HCT116 (cell line): ENCODE data around the gene TSACC. TPM values are rescaled to one million over a fixed set of nuclear protein-coding genes. Genes with fewer than 3 reads are reported as not detected.

Experiments used
- ATAC-seq: fragments of 200-7000 bp; cut with Tn5 transposase; 2 replicates; pipeline ENCODE4 v1.9.1; 2020; ENCODE audit warnings: mild to moderate bottlenecking, moderate library complexity
- BruUV-seq: library from RNA; stranded (reverse); fragments of 400-500 nt; replicated peaks from 2 replicates; lab custom pipeline; 2021; lab: Mats Ljungman, UMichigan
- CTCF ChIA-PET: fragments of 300-600 bp; sonication (Branson Sonifier 250); formaldehyde crosslinking; loops from one replicate; lab custom pipeline; 2021; ENCODE audit warnings: antibody characterized with exemption; lab: Charles Lee
- POLR2A ChIA-PET: fragments of 300-600, 350-600 bp; sonication (Branson Sonifier 250); formaldehyde crosslinking; loops from one replicate; lab custom pipeline; 2021; ENCODE audit warnings: antibody characterized with exemption; lab: Charles Lee
- RAD21 ChIA-PET, 2 experiments: fragments of 300-600 bp; sonication (Branson Sonifier 250); formaldehyde crosslinking; loops; one replicate each; lab custom pipeline; 2023; ENCODE audit warnings: low total read pairs in 2 of 2; ENCODE audit not compliant: uncharacterized antibody in 2 of 2, unreplicated experiment in 2 of 2, low non-redundant PET in 1 of 2; lab: Charles Lee
- DNase-seq: peaks from one replicate; pipeline ENCODE4 v3.0.0-alpha.2; 2010; ENCODE audit warnings: low read depth, low spot score
- H2AFZ ChIP-seq: fragments of 200-600 bp; shearing (Covaris generic), sonication (generic); 2 replicates; pipeline ENCODE4 v1.6.1; 2017; ENCODE audit warnings: low read depth, mixed run types, mixed read lengths, antibody characterized with exemption, low read length; ENCODE audit not compliant: poor library complexity, severe bottlenecking
- H3K27ac ChIP-seq: 2 replicates; pipeline ENCODE4 v1.5.1; 2012; ENCODE audit warnings: low read depth, low read length
- H3K27me3 ChIP-seq: fragments of 200-600 bp; sonication (generic); 2 replicates; pipeline ENCODE4 v1.6.1; 2016; ENCODE audit warnings: mixed run types, low read length, mixed read lengths; ENCODE audit not compliant: insufficient read depth
- H3K36me3 ChIP-seq, 2 experiments: fragments of 200-500 bp in 1 of 2; fragments of 200-600 bp in 1 of 2; sonication (Bioruptor generic) in 1 of 2; sonication (generic) in 1 of 2; 2 replicates each; pipeline versions ENCODE4 v1.5.1 to v1.6.1; 2014 to 2016; ENCODE audit warnings: low read length in 2 of 2, inconsistent platforms in 1 of 2, mixed read lengths in 1 of 2, mixed run types in 1 of 2; ENCODE audit not compliant: insufficient read depth in 2 of 2, control insufficient read depth in 1 of 2
- H3K4me1 ChIP-seq, 2 experiments: fragments of 200-600 bp in 1 of 2; sonication (generic) in 1 of 2; 2 replicates each; pipeline versions ENCODE4 v1.5.1 to v1.6.1; 2012 to 2017; ENCODE audit warnings: low read length in 2 of 2, inconsistent platforms in 1 of 2, mild to moderate bottlenecking in 1 of 2, mixed read lengths in 1 of 2, mixed run types in 1 of 2, moderate library complexity in 1 of 2; ENCODE audit not compliant: insufficient read depth in 2 of 2, control insufficient read depth in 1 of 2
- H3K4me2 ChIP-seq: fragments of 200-600 bp; sonication (generic); 2 replicates; pipeline ENCODE4 v1.6.1; 2017; ENCODE audit warnings: mixed run types, low read length, mixed read lengths
- H3K4me3 ChIP-seq, 2 experiments: fragments of 200-600 bp in 1 of 2; sonication (generic) in 1 of 2; replicated peaks in 1 of 2; 2 replicates each; pipeline ENCODE4 v1.5.1; 2011 to 2016; ENCODE audit warnings: low read length in 2 of 2, control low read depth in 1 of 2, low read depth in 1 of 2, mild to moderate bottlenecking in 1 of 2, mixed read lengths in 1 of 2, mixed run types in 1 of 2
- H3K79me2 ChIP-seq: fragments of 200-600 bp; sonication (generic); 2 replicates; pipeline ENCODE4 v1.6.1; 2017; ENCODE audit warnings: mild to moderate bottlenecking, mixed run types, low read length, moderate library complexity, mixed read lengths; ENCODE audit not compliant: insufficient read depth
- H3K9ac ChIP-seq: fragments of 200-600 bp; sonication (generic); 2 replicates; pipeline ENCODE4 v1.6.1; 2016; ENCODE audit warnings: low read length, mixed read lengths
- H3K9me2 ChIP-seq: fragments of 200-600 bp; sonication (generic), shearing (Covaris generic); 2 replicates; pipeline ENCODE4 v1.6.1; 2017; ENCODE audit warnings: mixed run types, mild to moderate bottlenecking, moderate library complexity; ENCODE audit not compliant: insufficient read depth
- H3K9me3 ChIP-seq, 2 experiments: fragments of 200-500 bp in 1 of 2; fragments of 200-600 bp in 1 of 2; sonication (Bioruptor generic) in 1 of 2; sonication (generic) in 1 of 2; 2 replicates each; pipeline ENCODE4 v1.6.1; 2014 to 2017; ENCODE audit warnings: low read length in 2 of 2, mixed read lengths in 2 of 2, inconsistent platforms in 1 of 2, low read depth in 1 of 2, mild to moderate bottlenecking in 1 of 2, mixed run types in 1 of 2, moderate library complexity in 1 of 2; ENCODE audit not compliant: control insufficient read depth in 1 of 2, insufficient read depth in 1 of 2
- H4K20me1 ChIP-seq: fragments of 200-600 bp; sonication (generic), shearing (Covaris generic); 2 replicates; pipeline ENCODE4 v1.6.1; 2017; ENCODE audit warnings: mixed run types, mild to moderate bottlenecking, moderate library complexity; ENCODE audit not compliant: insufficient read depth
- CBX3 ChIP-seq: IDR thresholded peaks from 2 replicates; pipeline ENCODE4 v1.6.1; 2012; ENCODE audit warnings: low read depth
- CEBPB ChIP-seq: IDR thresholded peaks from 2 replicates; pipeline ENCODE4 v1.6.1; 2012; ENCODE audit warnings: low read depth
- CTCF ChIP-seq, 3 experiments: fragments of 200-600 bp in 1 of 3; sonication (generic) in 1 of 3; IDR thresholded peaks in 2 of 3; conservative IDR thresholded peaks in 1 of 3; 2 replicates each; pipeline ENCODE4 v1.5.1; 2012 to 2017; ENCODE audit warnings: low read depth in 2 of 3, low read length in 2 of 3, antibody characterized with exemption in 1 of 3, borderline replicate concordance in 1 of 3, control low read depth in 1 of 3, mild to moderate bottlenecking in 1 of 3, mixed read lengths in 1 of 3, mixed run types in 1 of 3, moderate library complexity in 1 of 3; ENCODE audit not compliant: insufficient read depth in 1 of 3
- EGR1 ChIP-seq: IDR thresholded peaks from 2 replicates; pipeline ENCODE4 v1.6.1; 2012; ENCODE audit warnings: low read depth
- ELF1 ChIP-seq: IDR thresholded peaks from 2 replicates; pipeline ENCODE4 v1.6.1; 2012; ENCODE audit warnings: low read depth, borderline replicate concordance
- EZH2 ChIP-seq: fragments of 200-600 bp; sonication (generic); IDR thresholded peaks from 2 replicates; pipeline ENCODE4 v1.6.1; 2017; ENCODE audit warnings: antibody characterized with exemption, mixed run types
- FOSL1 ChIP-seq: IDR thresholded peaks from 2 replicates; pipeline ENCODE4 v1.6.1; 2012; ENCODE audit warnings: low read depth
- JUND ChIP-seq: IDR thresholded peaks from 2 replicates; pipeline ENCODE4 v1.6.1; 2012
- POLR2A ChIP-seq: IDR thresholded peaks from 2 replicates; pipeline ENCODE4 v1.7.0; 2011; ENCODE audit warnings: borderline replicate concordance; ENCODE audit not compliant: insufficient read depth, insufficient read length; ENCODE audit errors: extremely low read depth
- RAD21 ChIP-seq: IDR thresholded peaks from 2 replicates; pipeline ENCODE4 v1.6.1; 2012; ENCODE audit warnings: low read depth, mild to moderate bottlenecking
- REST ChIP-seq: IDR thresholded peaks from 2 replicates; pipeline ENCODE4 v1.6.1; 2012; ENCODE audit warnings: low read depth
- SIN3A ChIP-seq: IDR thresholded peaks from 2 replicates; pipeline ENCODE4 v1.6.1; 2012; ENCODE audit warnings: low read depth
- ZBTB33 ChIP-seq: IDR thresholded peaks from 2 replicates; pipeline ENCODE4 v1.6.1; 2011; ENCODE audit warnings: mild to moderate bottlenecking, low read length, moderate library complexity; ENCODE audit not compliant: insufficient replicate concordance; ENCODE audit errors: extremely low read depth
- ZFX ChIP-seq: fragments of 450-650 bp; IDR thresholded peaks from 2 replicates; pipeline ENCODE4 v1.6.1; 2017
- intact Hi-C: fragments of 100-400 bp; cut with micrococcal nuclease; formaldehyde crosslinking; loops from 2 replicates; pipeline ENCODE4 v1.10.0; 2022
- total RNA-seq: library from RNA; stranded (reverse); gene quantifications from one replicate; pipeline ENCODE4 v1.2.1, GENCODE V29; 2021; ENCODE audit not compliant: unreplicated experiment

Gene TSACC
- total RNA-seq, 1 experiment from 2014 or later, result 1.0 TPM

- no peak for TF ChIP-seq REST
- TF ChIP-seq POLR2A, result no peak
- TF ChIP-seq EGR1, result no peak
- TF ChIP-seq CBX3, result no peak
- no peak for TF ChIP-seq SIN3A
- TF ChIP-seq RAD21, result no peak
- no peak for TF ChIP-seq EZH2
- no peak for TF ChIP-seq JUND
- no peak for TF ChIP-seq CEBPB
Measured at GRCh38 chr1:156372876-156373275, 34.5 kb downstream of the TSACC start (continued).

- Histone ChIP-seq H3K27ac (no peak overlapping the region), H3K79me2 (no peaks in the 10 kb centered on the region), H3K36me3 (no peaks in the 10 kb centered on the region), H2AFZ (no peak overlapping the region), H3K4me2 (no peak overlapping the region), H4K20me1 (no peaks in the 10 kb centered on the region), H3K4me3 (no peak overlapping the region), H3K9ac (no peak overlapping the region), H3K4me1 (peaks cover 16 to 28% of the 10 kb centered on the region in 2 experiments), H3K9me2 (no peaks in the 10 kb centered on the region), H3K9me3 (no peaks in the 10 kb centered on the region), H3K27me3 (no peaks in the 10 kb centered on the region)
- CTCF ChIA-PET, result interaction anchor here (1.0 to 1.6 kb wide), 2 partner anchors 12 to 72 kb away, joined by 3 to 5 read pairs; no protein-coding TSS in a partner anchor
- intact Hi-C loops, result no loop called here
- RAD21 ChIA-PET, result no interaction called here
- no TSS peak for BruUV-seq
- ATAC-seq (no peak), DNase-seq (no peak)
- POLR2A ChIA-PET, result no interaction called here
- no peak for TF ChIP-seq SIN3A
- TF ChIP-seq CBX3, result no peak
- TF ChIP-seq EGR1, result no peak
- no peak for TF ChIP-seq EZH2
- no peak for TF ChIP-seq ZFX
- no peak for TF ChIP-seq ZBTB33
- no peak for TF ChIP-seq FOSL1
- TF ChIP-seq REST, result no peak
- TF ChIP-seq CTCF (IDR thresholded peaks at IDR 0.05 in 2 of 3, conservative IDR thresholded peaks at IDR 0.05 in 1 of 3; ENCODE audit: borderline replicate concordance in 1 of 3, insufficient read depth in 1 of 3, low read depth in 2 of 3, low read length in 2 of 3), result no peak
- TF ChIP-seq ELF1, result no peak
Measured at GRCh38 chr1:156373546-156373945, 35.2 kb downstream of the TSACC start.
